Esophagus (tissue), 2 donors: ENCODE data around the gene ZNF521. TPM values are rescaled to one million over a fixed set of nuclear protein-coding genes. Genes with fewer than 3 reads are reported as not detected.
"Not testable (repeated sequence)": the region's sequence is repeated elsewhere in the genome, so short reads cannot be mapped to it uniquely, and the experiment has no call there.

Experiments
- H3K27ac ChIP-seq, 2 donors: one replicate each; pipeline ENCODE4 v1.5.1; 2013; ENCODE audit warnings: low read depth in 2 of 2, mild to moderate bottlenecking in 2 of 2, inconsistent platforms in 1 of 2, low read length in 1 of 2, moderate library complexity in 1 of 2
- H3K27me3 ChIP-seq, 2 donors: one replicate each; pipeline ENCODE4 v1.6.1; 2013; ENCODE audit warnings: low read length in 2 of 2, control low read depth in 1 of 2, mild to moderate bottlenecking in 1 of 2; ENCODE audit not compliant: insufficient read depth in 2 of 2, control insufficient read depth in 1 of 2
- H3K36me3 ChIP-seq, 2 donors: one replicate each; pipeline ENCODE4 v1.6.1; 2013; ENCODE audit warnings: low read length in 1 of 2; ENCODE audit not compliant: control insufficient read depth in 2 of 2, insufficient read depth in 2 of 2
- H3K4me1 ChIP-seq, 2 donors: one replicate each; pipeline ENCODE4 v1.6.1; 2013; ENCODE audit warnings: low read length in 1 of 2; ENCODE audit not compliant: control insufficient read depth in 2 of 2, insufficient read depth in 2 of 2
- H3K4me3 ChIP-seq, 2 donors: one replicate each; pipeline ENCODE4 v1.5.1; 2013; ENCODE audit warnings: low read length in 2 of 2, mild to moderate bottlenecking in 2 of 2, low read depth in 1 of 2, moderate library complexity in 1 of 2
- H3K9me3 ChIP-seq, 2 donors: one replicate each; pipeline ENCODE4 v1.6.1; 2013; ENCODE audit warnings: mild to moderate bottlenecking in 2 of 2, low read depth in 1 of 2, low read length in 1 of 2, moderate library complexity in 1 of 2; ENCODE audit not compliant: control insufficient read depth in 2 of 2, insufficient read depth in 1 of 2
- WGBS, 2 donors: extraction: QIAGEN DNeasy Blood & Tissue Kit; methylation state at CpG; one replicate each; pipeline ENCODE4 v1.1.7; 2013; 5-methylcytosine and 5-hydroxymethylcytosine counted together
- polyA plus RNA-seq, 2 donors: library from polyadenylated mRNA; stranded (reverse); fragments of 200-250 nt; gene quantifications; one replicate each; pipeline ENCODE4 v1.2.3, GENCODE V29; 2013
- donor health status: healthy with polysubstance abuse.
- donor health status: Bipolar disorder and iron deficiency.

ZNF521 gene
- polyA plus RNA-seq, 2 donors: 0.79 to 1.2 TPM

DNA sequence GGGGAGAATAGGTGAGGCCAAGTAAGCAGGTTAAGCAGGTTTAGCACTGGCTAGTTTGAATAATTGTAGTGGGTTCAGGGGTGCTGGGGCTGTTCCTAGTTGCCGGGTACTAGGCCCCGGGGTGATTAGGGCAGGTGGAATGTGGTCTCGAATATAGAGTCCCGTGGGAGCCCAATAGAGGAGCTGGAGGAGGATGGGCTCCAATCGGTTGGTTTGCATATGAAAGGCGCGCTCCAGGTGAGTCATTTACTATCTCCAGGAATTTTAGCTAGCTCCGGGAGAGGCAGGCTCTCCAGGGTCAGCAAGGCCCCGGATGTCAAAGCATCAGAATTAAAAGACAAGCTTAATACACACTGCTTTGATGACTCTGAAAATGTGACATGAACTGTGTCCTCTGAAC is 304.0 kb downstream of the ZNF521 start:
- Histone ChIP-seq H3K27ac (no peak overlapping the region), H3K36me3 (no peaks in the 10 kb centered on the region), H3K4me1 (no peaks in the 10 kb centered on the region), H3K27me3 (no peaks in the 10 kb centered on the region), H3K4me3 (no peak overlapping the region), H3K9me3 (no peaks in the 10 kb centered on the region)
- 45 to 57% methylated on average over 9 of the region's 9 CpGs for WGBS, 2 donors

DNA sequence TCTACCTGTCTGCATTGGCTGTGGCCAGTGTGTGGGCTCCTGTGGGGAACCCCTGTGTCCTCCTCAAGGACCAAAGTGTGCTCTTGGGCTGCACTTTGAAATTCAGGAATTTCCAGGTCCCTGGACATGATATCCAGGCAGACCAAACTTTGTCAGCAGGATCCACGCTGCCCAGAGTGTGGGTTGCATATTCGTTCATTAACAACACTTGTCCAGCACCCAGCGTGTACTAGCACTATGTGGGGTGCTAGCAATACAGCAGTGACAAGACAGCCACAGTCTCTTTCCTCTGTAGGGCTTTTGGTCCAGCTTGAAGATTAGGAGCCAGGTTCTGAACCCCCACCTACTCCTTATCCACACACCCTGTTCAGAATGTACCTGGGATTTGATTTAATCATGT is 304.5 kb downstream of the ZNF521 start:
- 88 to 89% methylated on average over 3 of the region's 3 CpGs for WGBS, 2 donors
- Histone ChIP-seq H3K27me3 (no peaks in the 10 kb centered on the region), H3K9me3 (no peaks in the 10 kb centered on the region), H3K4me1 (no peaks in the 10 kb centered on the region), H3K27ac (no peak overlapping the region), H3K36me3 (no peaks in the 10 kb centered on the region), H3K4me3 (no peak overlapping the region)

DNA sequence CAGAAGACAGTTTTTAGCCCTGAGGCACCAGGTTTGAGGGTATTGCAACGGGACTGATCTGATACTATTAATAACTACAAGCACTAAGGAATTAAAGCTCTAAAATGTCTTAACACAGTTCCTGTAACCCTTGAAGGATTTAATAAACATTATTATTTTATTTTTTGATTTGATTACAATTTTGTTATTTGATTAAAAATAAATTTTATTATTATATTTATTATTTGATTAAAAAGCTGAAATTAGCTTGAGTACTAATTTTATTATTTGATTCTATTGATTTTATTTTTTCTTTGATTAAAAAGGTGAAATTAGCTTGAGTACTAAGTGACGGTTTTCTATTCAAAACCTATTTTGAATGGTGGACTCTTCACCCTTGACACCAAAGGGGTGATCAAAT is 307.3 kb downstream of the ZNF521 start:
- Histone ChIP-seq H3K27me3 (no peaks in the 10 kb centered on the region), H3K4me1 (no peaks in the 10 kb centered on the region), H3K36me3 (no peaks in the 10 kb centered on the region), H3K27ac (no peak overlapping the region), H3K4me3 (no peak overlapping the region), H3K9me3 (no peaks in the 10 kb centered on the region)
- 47 to 56% methylated on average over 2 of the region's 2 CpGs for WGBS, 2 donors

DNA sequence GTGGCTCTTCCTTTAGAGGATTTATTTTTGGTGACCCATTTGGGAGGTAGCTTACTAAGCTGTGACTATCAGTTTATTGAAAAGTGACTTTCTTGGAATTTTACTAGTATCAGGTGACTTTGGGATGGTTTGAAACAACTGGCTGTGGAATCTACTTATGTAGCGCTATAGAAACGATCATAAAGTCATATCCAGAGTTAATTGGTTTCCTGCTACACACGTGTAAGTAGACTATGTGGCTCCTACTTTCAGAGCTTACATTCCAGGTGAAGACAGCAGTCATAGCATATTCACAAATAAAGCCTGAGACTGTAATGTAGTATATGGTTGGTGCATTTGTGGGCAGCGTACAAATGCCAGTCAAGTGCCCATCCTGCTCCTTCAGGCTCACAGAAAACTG is 308.9 kb downstream of the ZNF521 start:
- no peaks in the 10 kb centered on the region for H3K27me3 ChIP-seq
- no peak overlapping the region for H3K27ac ChIP-seq
- H3K9me3 ChIP-seq: no peaks in the 10 kb centered on the region
- H3K4me1 ChIP-seq: no peaks in the 10 kb centered on the region
- H3K36me3 ChIP-seq: no peaks in the 10 kb centered on the region
- 72 to 86% methylated on average over 4 of the region's 4 CpGs for WGBS, 2 donors
- H3K4me3 ChIP-seq: no peak overlapping the region

DNA sequence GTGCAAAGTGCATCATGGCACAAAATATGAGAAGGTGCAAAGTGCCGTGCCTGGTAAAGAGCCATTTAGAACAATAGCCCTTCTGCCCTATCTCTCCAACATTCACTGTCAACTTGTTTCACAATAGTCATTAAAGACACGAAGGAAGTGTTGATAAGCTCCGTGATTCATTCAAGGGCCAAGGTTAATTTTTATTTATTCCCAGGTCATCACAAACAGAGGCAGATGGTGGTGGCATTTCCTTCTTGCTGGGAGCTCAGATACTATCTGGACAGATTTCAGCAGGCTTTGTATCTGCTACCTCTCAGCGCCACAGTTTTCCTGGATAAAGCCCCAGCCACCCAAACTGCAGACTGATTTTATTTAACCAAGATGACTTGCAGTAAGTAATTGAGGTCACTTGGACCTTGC is 309.3 kb downstream of the ZNF521 start:
- Histone ChIP-seq H3K27ac (no peak overlapping the region), H3K27me3 (no peaks in the 10 kb centered on the region), H3K4me3 (no peak overlapping the region), H3K4me1 (no peaks in the 10 kb centered on the region), H3K36me3 (no peaks in the 10 kb centered on the region), H3K9me3 (no peaks in the 10 kb centered on the region)
- WGBS, 2 donors: 50 to 51% methylated on average over 4 of the region's 4 CpGs

DNA sequence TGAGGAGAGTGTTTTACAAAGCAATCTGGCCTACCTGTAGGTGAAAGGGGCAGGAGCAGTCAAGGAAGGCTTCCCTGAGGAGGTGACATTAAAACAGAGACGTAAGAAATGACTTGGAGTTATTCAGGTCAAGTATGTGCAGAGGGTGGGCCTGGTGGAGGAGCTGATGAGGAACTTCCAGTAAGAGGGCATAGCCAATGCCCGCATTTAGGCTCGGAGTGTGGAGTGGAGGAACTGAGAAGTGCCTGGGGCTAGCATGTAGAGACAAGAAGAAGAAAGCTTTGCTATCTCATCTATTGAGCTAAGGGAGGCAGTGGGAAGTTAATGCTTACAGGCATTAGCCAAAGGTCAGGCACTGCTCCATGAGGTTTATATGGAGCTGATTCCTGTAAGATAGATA is 312.2 kb downstream of the ZNF521 start:
- Histone ChIP-seq H3K4me1 (no peaks in the 10 kb centered on the region), H3K27me3 (no peaks in the 10 kb centered on the region), H3K27ac (no peak overlapping the region), H3K9me3 (no peaks in the 10 kb centered on the region), H3K36me3 (no peaks in the 10 kb centered on the region), H3K4me3 (no peak overlapping the region)
- 91 to 93% methylated on average over 3 of the region's 3 CpGs for WGBS, 2 donors

DNA sequence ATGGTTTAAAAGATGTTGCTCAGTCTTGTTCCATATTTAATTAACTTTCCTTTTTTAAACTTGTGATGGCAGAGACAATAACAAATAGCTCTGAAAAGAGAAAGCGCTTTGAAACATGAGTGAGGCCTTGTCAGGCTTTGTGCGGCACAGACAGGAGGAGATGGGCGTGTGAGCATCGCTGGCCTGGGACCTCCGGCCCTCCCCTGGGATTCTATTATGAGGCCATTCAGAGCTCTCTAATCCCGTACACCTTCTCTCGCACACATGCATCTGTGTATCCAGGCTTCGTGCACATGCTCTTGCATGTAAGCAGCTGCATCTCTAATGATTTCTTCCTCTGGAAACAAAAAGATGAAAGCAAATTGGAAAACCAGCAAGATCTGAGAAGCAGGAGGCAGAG is 313.7 kb downstream of the ZNF521 start:
- 86 to 91% methylated on average over 8 of the region's 8 CpGs for WGBS, 2 donors
- H3K4me1 ChIP-seq: no peaks in the 10 kb centered on the region

DNA sequence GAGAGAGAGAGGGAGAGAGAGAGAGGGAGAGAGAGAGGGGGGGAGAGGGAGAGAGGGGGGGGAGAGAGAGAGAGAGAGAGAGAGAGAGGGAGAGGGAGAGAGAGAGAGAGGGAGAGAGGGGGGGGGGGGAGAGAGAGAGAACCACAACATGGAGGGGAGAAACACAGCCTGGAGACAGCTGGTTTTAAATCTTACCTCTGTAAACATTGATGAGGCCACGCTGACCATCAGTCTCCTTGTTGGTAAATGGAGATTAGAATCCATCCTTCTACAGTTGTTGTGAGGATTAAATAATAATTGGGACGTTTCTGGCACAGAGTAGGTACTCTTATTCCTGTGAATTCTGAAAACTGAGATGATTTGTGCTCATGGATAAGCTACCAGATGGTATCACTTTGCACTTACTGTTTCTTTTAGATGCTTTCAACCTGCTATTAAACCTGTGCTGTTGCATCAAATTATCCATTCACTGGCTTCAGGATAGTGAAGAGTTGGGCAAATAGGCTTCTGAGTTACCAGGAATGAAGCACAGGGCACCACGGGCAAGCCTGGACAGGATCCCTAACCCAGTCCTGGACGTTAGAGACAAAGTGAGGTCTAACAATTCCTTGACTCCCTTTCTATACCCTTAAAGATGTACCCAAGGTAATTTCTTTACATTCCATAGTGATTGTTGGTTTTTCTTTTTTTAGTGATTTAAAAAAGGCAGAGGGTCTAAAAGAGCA is 318.1 kb downstream of the ZNF521 start:
- H3K4me1 ChIP-seq: no peaks in the 10 kb centered on the region
- no peaks in the 10 kb centered on the region for H3K27me3 ChIP-seq
- WGBS, 2 donors: 49 to 52% methylated on average over 4 of the region's 4 CpGs
- no peak overlapping the region for H3K27ac ChIP-seq
- H3K4me3 ChIP-seq: no peak overlapping the region
- no peaks in the 10 kb centered on the region for H3K36me3 ChIP-seq
- H3K9me3 ChIP-seq: peaks cover 0 to 2% of the 10 kb centered on the region in 2 donors

More for the DNA sequence above, 313.7 kb downstream of the ZNF521 start:
- Histone ChIP-seq H3K36me3 (no peaks in the 10 kb centered on the region), H3K27me3 (no peaks in the 10 kb centered on the region), H3K27ac (no peak overlapping the region), H3K9me3 (no peaks in the 10 kb centered on the region), H3K4me3 (no peak overlapping the region)

DNA sequence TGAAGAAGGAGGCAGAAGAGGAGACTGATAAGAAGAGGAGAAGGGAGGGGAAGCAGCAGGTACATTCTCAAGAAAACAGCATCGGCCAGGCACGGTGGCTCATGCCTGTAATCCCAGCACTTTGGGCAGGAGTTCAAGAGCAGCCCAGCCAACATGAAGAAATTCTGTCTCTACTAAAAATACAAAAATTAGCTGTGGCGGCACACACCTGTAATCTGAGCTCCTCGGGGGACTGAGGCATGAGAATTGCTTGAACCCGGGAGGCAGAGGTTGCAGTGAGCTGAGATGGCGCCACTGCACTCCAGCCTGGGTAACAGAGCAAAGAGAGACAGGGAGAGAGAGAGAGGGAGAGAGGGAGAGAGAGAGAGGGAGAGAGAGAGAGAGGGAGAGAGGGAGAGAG is 318.8 kb downstream of the ZNF521 start:
- H3K27me3 ChIP-seq, H3K27ac ChIP-seq, H3K9me3 ChIP-seq, H3K4me1 ChIP-seq, H3K36me3 ChIP-seq, H3K4me3 ChIP-seq: not testable (repeated sequence)
- 54 to 56% methylated on average over 6 of the region's 6 CpGs for WGBS, 2 donors

DNA sequence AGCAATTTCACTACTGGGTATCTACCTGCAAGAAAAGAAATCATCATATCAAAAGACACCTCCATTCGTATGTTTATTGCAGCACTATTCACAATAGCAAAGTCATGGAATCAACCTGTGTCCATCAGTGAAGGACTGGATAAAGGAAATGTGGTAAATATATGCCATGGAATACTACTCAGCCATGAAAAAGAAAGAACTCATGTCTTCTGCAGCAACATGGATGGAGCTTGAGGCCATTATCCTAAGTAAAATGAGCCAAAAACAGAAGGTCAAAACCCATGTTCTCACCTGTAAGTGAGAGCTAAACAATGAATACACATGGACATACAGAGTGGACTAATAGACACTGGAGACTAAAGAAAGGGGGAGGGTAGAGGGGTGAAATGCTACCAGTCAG is 322.2 kb downstream of the ZNF521 start:
- H3K27me3 ChIP-seq: no peaks in the 10 kb centered on the region
- H3K4me1 ChIP-seq: no peaks in the 10 kb centered on the region
- no peaks in the 10 kb centered on the region for H3K36me3 ChIP-seq
- peaks cover 0 to 2% of the 10 kb centered on the region in 2 donors for H3K9me3 ChIP-seq
- H3K4me3 ChIP-seq: no peak overlapping the region
- 84 to 87% methylated on average over 1 of the region's 1 CpG for WGBS, 2 donors
- no peak overlapping the region for H3K27ac ChIP-seq
